Subcutaneous abdominal adipose tissue (tissue), 5 donors: ENCODE data around the gene MYL6B.

ENCODE experiments used
- H3K27ac ChIP-seq: one replicate; pipeline ENCODE4 v1.7.0; 2013; ENCODE audit warnings: low read depth, mild to moderate bottlenecking, inconsistent platforms, low read length, moderate library complexity
- H3K27me3 ChIP-seq, 5 donors: one replicate each; pipeline ENCODE4 v1.7.0; 2013; ENCODE audit warnings: low read length in 5 of 5, inconsistent platforms in 1 of 5; ENCODE audit not compliant: control insufficient read depth in 5 of 5, insufficient read depth in 4 of 5
- H3K36me3 ChIP-seq, 5 donors: one replicate each; pipeline ENCODE4 v1.7.0; 2013; ENCODE audit warnings: low read length in 5 of 5; ENCODE audit not compliant: control insufficient read depth in 5 of 5, insufficient read depth in 5 of 5
- H3K4me1 ChIP-seq, 5 donors: one replicate each; pipeline ENCODE4 v1.7.0; 2013; ENCODE audit warnings: low read length in 5 of 5, mild to moderate bottlenecking in 3 of 5, moderate library complexity in 1 of 5; ENCODE audit not compliant: control insufficient read depth in 5 of 5, insufficient read depth in 5 of 5
- H3K4me3 ChIP-seq, 5 donors: one replicate each; pipeline ENCODE4 v1.7.0; 2013; ENCODE audit warnings: low read length in 5 of 5, low read depth in 1 of 5
- H3K9ac ChIP-seq, 5 donors: one replicate each; pipeline ENCODE4 v1.7.0; 2013; ENCODE audit warnings: low read length in 5 of 5, mild to moderate bottlenecking in 4 of 5, moderate library complexity in 3 of 5
- H3K9me3 ChIP-seq, 5 donors: one replicate each; pipeline ENCODE4 v1.7.0; 2013; ENCODE audit warnings: low read length in 5 of 5; ENCODE audit not compliant: control insufficient read depth in 5 of 5
- donor health status: healthy.
- donor health status: healthy.
- donor health status: healthy.
- donor health status: healthy.
- donor health status: healthy.

MYL6B gene

DNA sequence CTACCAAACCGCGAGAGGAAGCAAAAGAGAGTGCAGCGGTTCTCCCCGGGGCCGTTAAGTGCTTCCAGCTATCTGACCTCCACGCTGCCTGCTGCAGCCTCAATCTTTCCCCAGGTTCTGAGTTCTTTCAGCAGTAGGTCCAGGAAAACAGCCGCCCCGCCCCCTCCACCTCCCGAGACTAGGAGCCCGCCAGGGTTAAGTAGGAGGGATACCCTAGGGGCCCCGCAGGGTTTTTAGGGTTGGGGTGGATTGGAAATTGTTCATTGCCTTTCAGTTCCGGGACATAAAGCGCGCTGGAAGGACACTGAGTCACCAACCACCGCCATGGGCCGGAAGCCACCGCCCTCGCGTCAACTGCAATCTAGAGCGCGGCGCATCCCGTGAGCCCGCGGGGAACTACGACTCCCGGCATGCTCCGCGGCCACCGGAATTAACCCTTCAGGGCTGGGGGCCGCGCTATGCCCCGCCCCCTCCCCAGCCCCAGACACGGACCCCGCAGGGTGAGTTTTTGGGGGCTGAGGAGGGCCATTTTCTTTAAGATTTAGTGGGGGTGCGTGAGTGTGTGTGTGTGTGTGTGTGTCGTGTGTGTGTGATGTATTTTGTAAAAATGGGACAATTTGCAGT is at the start of gene MYL6B:
MYL6B (plus strand) TSS at position 456 of the 624 bp plus-strand sequence. CDS start 1,332 bp downstream, outside the sequence.
- peak within 1 kb of the TSS; percentile 73 to 79 (median 78) for H3K9ac ChIP-seq
- H3K27ac ChIP-seq = peak within 1 kb of the TSS; percentile 92
- peak within 1 kb of the TSS; percentile 53 to 83 (median 74) for H3K4me3 ChIP-seq
- no peaks in the 10 kb centered on the region for H3K9me3 ChIP-seq
- no peaks in the 10 kb centered on the region for H3K36me3 ChIP-seq
- no peaks in the 10 kb centered on the region for H3K27me3 ChIP-seq
- peaks cover 3 to 38% (median 33%) of the 10 kb centered on the region in 5 donors for H3K4me1 ChIP-seq

DNA sequence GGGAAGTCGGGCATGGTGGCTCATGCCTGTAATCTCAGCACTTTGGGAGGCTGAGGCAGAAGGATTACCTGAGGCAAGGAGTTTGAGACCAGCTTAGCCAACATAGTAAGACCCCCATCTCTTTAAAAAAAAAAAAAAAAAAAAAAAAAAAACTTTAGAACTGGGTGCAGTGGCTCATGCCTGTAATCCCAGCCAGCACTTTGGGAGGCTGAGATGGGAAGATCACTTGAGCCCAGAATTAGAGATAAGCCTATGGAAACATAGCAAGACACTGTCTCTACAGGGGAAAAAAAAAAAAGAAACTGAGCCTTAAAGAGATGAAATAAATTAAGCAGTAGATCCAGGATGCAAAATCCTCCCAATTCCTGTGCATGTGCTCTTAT is 49.7 kb upstream of the MYL6B start:
- H3K27me3 ChIP-seq = peaks cover 0 to 1% (median 0%) of the 10 kb centered on the region in 5 donors
- H3K27ac ChIP-seq = no peak overlapping the region
- no peak overlapping the region for H3K4me3 ChIP-seq
- peaks cover 13 to 28% (median 22%) of the 10 kb centered on the region in 5 donors for H3K4me1 ChIP-seq
- H3K36me3 ChIP-seq = peaks cover 0 to 11% (median 10%) of the 10 kb centered on the region in 5 donors
- H3K9me3 ChIP-seq = no peaks in the 10 kb centered on the region
- no peak overlapping the region for H3K9ac ChIP-seq

DNA sequence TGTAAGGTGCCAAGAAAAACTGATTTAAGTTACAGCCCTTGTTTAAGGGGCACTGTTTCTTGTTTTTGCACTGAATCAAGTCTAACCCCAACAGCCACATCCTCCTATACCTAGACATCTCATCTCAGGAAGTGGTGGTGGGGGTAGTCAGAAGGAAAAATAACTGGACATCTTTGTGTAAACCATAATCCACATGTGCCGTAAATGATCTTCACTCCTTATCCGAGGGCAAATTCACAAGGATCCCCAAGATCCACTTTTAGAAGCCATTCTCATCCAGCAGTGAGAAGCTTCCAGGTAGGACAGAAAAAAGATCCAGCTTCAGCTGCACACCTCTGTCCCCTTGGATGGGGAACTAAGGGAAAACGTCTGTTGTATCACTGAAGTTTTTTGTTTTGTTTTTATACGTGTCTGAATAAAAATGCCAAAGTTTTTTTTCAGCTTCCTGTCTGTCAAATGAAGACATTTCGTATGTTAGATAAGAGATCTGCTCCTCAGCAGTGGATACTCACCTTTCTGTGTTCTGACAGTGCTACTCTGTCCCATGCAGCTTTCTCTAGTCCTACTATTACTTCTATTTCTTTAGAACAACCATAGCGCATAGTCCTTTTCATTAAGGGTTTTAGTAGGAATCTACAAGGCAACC is 49.2 kb upstream of the MYL6B start:
- H3K36me3 ChIP-seq = peaks cover 2 to 16% (median 15%) of the 10 kb centered on the region in 5 donors
- H3K9ac ChIP-seq = peak overlapping the region in 4 of 5 donors; percentile 48 to 95 (median 90)
- H3K4me3 ChIP-seq = peak overlapping the region; percentile 74 to 96 (median 88)
- H3K4me1 ChIP-seq = peaks cover 13 to 28% (median 22%) of the 10 kb centered on the region in 5 donors
- peak overlapping the region; percentile 4 for H3K27ac ChIP-seq
- no peaks in the 10 kb centered on the region for H3K27me3 ChIP-seq
- no peaks in the 10 kb centered on the region for H3K9me3 ChIP-seq

DNA sequence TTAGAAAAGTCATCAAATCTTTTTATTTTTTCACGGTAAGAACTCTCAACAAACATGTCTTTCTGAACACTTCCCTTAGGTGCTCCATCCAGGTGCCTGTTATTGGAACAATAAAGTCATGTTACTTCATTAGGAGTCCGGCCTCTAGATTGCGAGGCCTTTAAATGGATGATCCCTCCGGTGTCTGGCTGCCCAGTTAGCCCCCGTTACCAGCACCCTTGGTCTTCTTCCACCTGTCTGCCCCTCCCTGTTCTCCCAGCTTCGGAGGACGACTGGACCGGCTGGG is 48.6 kb upstream of the MYL6B start:
- H3K36me3 ChIP-seq = peaks cover 6 to 22% (median 20%) of the 10 kb centered on the region in 5 donors
- no peaks in the 10 kb centered on the region for H3K9me3 ChIP-seq
- H3K27ac ChIP-seq = peak overlapping the region; percentile 81
- H3K4me1 ChIP-seq = peaks cover 13 to 28% (median 22%) of the 10 kb centered on the region in 5 donors
- H3K9ac ChIP-seq = peak overlapping the region in 4 of 5 donors; percentile 82 to 95 (median 90)
- H3K4me3 ChIP-seq = peak overlapping the region; percentile 74 to 96 (median 88)
- H3K27me3 ChIP-seq = no peaks in the 10 kb centered on the region

DNA sequence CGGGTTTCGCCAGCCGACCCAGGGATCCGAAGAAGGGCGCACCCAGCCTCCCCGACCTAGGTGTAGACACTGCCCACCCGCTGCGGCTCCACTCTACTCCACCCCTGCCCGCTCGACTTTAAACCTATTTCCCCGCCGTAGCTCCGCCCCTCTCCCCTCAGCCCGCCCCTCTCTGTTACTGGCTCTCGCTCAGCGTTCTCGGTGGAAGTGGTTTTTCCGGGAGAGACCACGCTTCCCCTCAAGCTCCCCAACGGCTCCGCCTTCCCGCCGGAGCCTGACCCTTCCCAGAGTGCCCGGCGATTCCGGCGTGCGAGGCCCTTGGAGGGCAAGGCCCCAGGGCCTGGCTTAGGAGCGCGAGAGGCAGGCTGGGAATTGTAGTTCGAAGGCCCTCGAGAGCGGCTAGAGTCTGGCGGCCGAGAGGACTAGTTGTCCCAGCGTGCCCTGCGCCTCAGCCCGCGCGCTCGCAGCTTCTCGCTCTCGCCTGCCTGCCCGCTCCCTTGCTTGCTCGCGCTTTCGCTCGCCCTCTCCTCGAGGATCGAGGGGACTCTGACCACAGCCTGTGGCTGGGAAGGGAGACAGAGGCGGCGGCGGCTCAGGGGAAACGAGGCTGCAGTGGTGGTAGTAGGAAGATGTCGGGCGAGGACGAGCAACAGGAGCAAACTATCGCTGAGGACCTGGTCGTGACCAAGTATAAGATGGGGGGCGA is 48.1 kb upstream of the MYL6B start, which contains the start of gene PA2G4:
PA2G4 (plus strand) TSS at position 451 of the 706 bp plus-strand sequence; CDS start at position 630, 179 bp downstream.
- Histone ChIP-seq H3K9ac (peak within 1 kb of the TSS; percentile 81 to 95 (median 94)), H3K4me1 (peaks cover 13 to 28% (median 22%) of the 10 kb centered on the region in 5 donors), H3K4me3 (peak within 1 kb of the TSS; percentile 84 to 96 (median 88)), H3K36me3 (peaks cover 6 to 26% (median 22%) of the 10 kb centered on the region in 5 donors), H3K27ac (peak within 1 kb of the TSS; percentile 81), H3K27me3 (no peaks in the 10 kb centered on the region), H3K9me3 (no peaks in the 10 kb centered on the region)

DNA sequence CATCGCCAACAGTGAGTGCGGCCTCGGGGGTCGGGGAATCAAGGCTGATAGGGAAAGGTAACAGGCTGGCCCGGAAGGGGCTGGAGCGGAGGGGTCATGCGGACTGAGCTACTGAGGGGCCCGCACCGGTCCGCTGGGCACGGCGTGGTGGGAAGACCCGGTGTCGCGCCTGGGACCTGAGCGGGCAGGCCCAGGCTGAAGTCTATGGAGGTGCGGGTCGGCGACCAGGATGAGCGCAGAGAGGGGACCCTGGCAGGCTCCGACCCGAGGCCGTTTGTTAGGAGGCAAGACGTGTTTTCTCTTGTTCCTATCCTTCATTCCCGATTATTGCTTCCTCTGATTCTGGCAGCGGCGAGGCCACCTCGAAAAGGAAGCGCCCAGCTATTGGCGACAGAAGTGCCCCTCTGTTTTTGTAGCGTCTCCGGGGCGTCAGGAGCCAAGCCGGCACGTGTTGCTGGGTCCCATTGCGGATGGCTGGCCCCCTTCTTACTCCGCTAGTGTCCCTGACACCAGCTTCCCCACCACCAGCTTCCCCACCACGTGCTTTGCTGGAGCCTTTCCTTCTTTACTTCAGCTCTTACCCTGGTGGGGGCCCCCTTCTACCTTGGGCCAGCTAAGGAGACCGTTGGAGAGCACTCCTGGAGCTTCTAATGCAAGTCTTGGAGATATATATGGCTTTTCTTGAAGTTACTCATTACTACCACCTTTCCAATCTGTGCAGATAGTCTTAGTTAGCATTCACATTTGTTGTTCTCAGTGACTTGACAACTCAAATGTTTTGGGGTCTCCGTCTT is 47.4 kb upstream of the MYL6B start:
- H3K27me3 ChIP-seq = no peaks in the 10 kb centered on the region
- peak overlapping the region; percentile 81 to 95 (median 94) for H3K9ac ChIP-seq
- H3K9me3 ChIP-seq = no peaks in the 10 kb centered on the region
- peaks cover 13 to 28% (median 22%) of the 10 kb centered on the region in 5 donors for H3K4me1 ChIP-seq
- H3K27ac ChIP-seq = peak overlapping the region; percentile 81
- H3K4me3 ChIP-seq = peak overlapping the region; percentile 78 to 96 (median 88)
- H3K36me3 ChIP-seq = peaks cover 9 to 33% (median 28%) of the 10 kb centered on the region in 5 donors

DNA sequence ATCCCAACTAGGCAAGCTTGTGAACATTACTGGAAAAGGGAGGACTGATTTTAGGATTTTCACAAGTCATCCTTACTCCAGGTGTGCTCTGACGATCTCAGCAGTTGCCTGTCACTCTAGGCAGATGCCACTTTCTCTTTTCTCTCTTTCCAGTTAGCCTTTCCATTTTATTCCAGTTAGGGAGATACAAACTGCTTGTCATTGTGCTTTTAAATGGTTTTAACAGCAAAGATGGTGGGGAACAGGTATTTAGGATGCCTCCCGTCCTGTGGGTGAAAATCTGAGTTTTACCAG is 46.8 kb upstream of the MYL6B start:
- Histone ChIP-seq H3K36me3 (peaks cover 12 to 38% (median 33%) of the 10 kb centered on the region in 5 donors), H3K27ac (peak overlapping the region; percentile 81), H3K9ac (peak overlapping the region; percentile 81 to 95 (median 94)), H3K4me1 (peaks cover 13 to 28% (median 22%) of the 10 kb centered on the region in 5 donors), H3K27me3 (no peaks in the 10 kb centered on the region), H3K9me3 (no peaks in the 10 kb centered on the region), H3K4me3 (peak overlapping the region; percentile 78 to 96 (median 88))

DNA sequence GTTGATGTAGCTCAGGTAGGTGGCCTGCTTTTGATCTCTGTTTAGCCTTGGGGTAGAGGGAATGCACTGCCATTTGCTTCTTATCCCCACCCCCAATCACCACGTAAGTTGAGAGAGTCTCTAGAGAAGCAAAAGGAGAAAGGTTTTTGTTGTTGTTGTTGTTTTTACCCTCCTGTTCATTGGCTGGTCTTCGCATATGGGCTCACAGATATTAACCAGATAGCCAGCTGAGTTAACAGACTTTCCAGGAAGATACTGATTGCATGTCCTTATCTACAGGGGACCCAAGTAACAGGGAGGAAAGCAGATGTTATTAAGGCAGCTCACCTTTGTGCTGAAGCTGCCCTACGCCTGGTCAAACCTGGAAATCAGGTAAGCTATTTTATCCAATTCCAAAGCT is 45.1 kb upstream of the MYL6B start:
- no peak overlapping the region for H3K9ac ChIP-seq
- peaks cover 20 to 54% (median 49%) of the 10 kb centered on the region in 5 donors for H3K36me3 ChIP-seq
- H3K9me3 ChIP-seq = no peaks in the 10 kb centered on the region
- peaks cover 13 to 28% (median 22%) of the 10 kb centered on the region in 5 donors for H3K4me1 ChIP-seq
- H3K27me3 ChIP-seq = no peaks in the 10 kb centered on the region
- H3K4me3 ChIP-seq = no peak overlapping the region
- H3K27ac ChIP-seq = no peak overlapping the region

DNA sequence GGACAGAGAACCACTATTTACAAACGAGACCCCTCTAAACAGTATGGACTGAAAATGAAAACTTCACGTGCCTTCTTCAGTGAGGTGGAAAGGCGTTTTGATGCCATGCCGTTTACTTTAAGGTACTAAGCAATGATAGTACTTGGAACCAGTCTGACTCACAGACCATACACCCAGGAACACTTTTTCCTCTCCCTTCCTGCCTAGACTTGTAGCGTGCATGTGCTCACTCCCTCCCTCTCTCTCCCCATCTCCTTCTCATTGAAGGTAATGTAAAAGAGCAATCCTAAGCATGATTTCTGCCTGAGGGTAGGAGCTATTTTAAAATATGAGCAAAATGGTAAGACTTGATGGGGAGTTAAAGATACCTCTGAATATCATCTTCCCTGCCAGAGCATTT is 41.8 kb upstream of the MYL6B start:
- peaks cover 30 to 75% (median 60%) of the 10 kb centered on the region in 5 donors for H3K36me3 ChIP-seq
- H3K9ac ChIP-seq = no peak overlapping the region
- peaks cover 5 to 14% (median 13%) of the 10 kb centered on the region in 5 donors for H3K4me1 ChIP-seq
- H3K27ac ChIP-seq = no peak overlapping the region
- no peaks in the 10 kb centered on the region for H3K27me3 ChIP-seq
- H3K9me3 ChIP-seq = no peaks in the 10 kb centered on the region
- H3K4me3 ChIP-seq = no peak overlapping the region
